Muscle of back (tissue), 11 donors: Measurements from ENCODE around the gene MC1R. TPM values are rescaled to one million over a fixed set of nuclear protein-coding genes. Genes with fewer than 3 reads are reported as not detected.

ENCODE experiments used
- DNase-seq, 3 donors: peaks; one replicate each; pipeline versions ENCODE4 v3.0.0 to v3.0.0-alpha.2; 2013
- polyA plus RNA-seq, 10 donors: library from polyadenylated mRNA; unstranded; fragments of 120-200 nt; gene quantifications; one replicate each; pipeline ENCODE4 v1.2.1, GENCODE V29; 2013; ENCODE audit not compliant: insufficient read length in 10 of 10

MC1R gene
- polyA plus RNA-seq, 10 donors: 0.90 to 3.0 (median 1.8) TPM

GRCh38 chr16:89895482-89896250, 23.0 kb upstream of the MC1R start:
- no peak for DNase-seq

- DNase-seq: no peak
Observed at GRCh38 chr16:89897204-89897603, 21.5 kb upstream of the MC1R start.

GRCh38 chr16:89898201-89898967, 20.3 kb upstream of the MC1R start:
- no peak for DNase-seq

GRCh38 chr16:89899879-89900481, 18.7 kb upstream of the MC1R start:
- DNase-seq: no peak

GRCh38 chr16:89900885-89901284, 17.8 kb upstream of the MC1R start:
- no peak for DNase-seq

- DNase-seq: no peak
Observed at GRCh38 chr16:89902980-89903379, 15.7 kb upstream of the MC1R start.

GRCh38 chr16:89903908-89904515, 14.7 kb upstream of the MC1R start:
- DNase-seq: no peak

- no peak for DNase-seq
Observed at GRCh38 chr16:89904606-89905510, 13.8 kb upstream of the MC1R start.

- no peak for DNase-seq
Observed at GRCh38 chr16:89905511-89906139, 13.0 kb upstream of the MC1R start.

- no peak for DNase-seq
Observed at GRCh38 chr16:89906140-89907025, 12.3 kb upstream of the MC1R start.

- no peak for DNase-seq
Observed at GRCh38 chr16:89907055-89907814, 11.4 kb upstream of the MC1R start.

GRCh38 chr16:89908236-89908635, 10.4 kb upstream of the MC1R start:
- no peak for DNase-seq

GRCh38 chr16:89909777-89910716, 8.6 kb upstream of the MC1R start:
- peak; percentile 47 to 81 (median 66) for DNase-seq

GRCh38 chr16:89910717-89911354, 7.8 kb upstream of the MC1R start:
- no peak for DNase-seq

- DNase-seq: no peak
Observed at GRCh38 chr16:89911375-89911774, 7.3 kb upstream of the MC1R start.

- no peak for DNase-seq
Observed at GRCh38 chr16:89912143-89912542, 6.5 kb upstream of the MC1R start.

GRCh38 chr16:89912627-89913026, 6.0 kb upstream of the MC1R start:
- DNase-seq: no peak
